GM12864 (cell line): ENCODE data around the gene CASKIN2.

Experiments used
- DNase-seq: peaks from one replicate; pipeline ENCODE4 v3.0.0-alpha.2; 2011; ENCODE audit warnings: low read depth
- H3K4me3 ChIP-seq: 2 replicates; pipeline ENCODE4 v1.5.1; 2011; ENCODE audit warnings: mild to moderate bottlenecking, low read depth, low read length, control low read depth
- CTCF ChIP-seq: IDR thresholded peaks from 2 replicates; pipeline ENCODE4 v1.5.1; 2011; ENCODE audit warnings: low read depth, mild to moderate bottlenecking, moderate library complexity, low read length, control low read depth, inconsistent platforms; ENCODE audit errors: missing control alignments

Gene CASKIN2

GRCh38 chr17:75552425-75553294 lies 37.3 kb upstream of the CASKIN2 start:
- no peak for DNase-seq
- no peak for TF ChIP-seq CTCF
- no peak overlapping the region for H3K4me3 ChIP-seq

GRCh38 chr17:75551266-75551665 lies 35.9 kb upstream of the CASKIN2 start:
- no peak overlapping the region for H3K4me3 ChIP-seq
- TF ChIP-seq CTCF: no peak
- no peak for DNase-seq

GRCh38 chr17:75550139-75550465 lies 34.8 kb upstream of the CASKIN2 start:
- H3K4me3 ChIP-seq: no peak overlapping the region
- DNase-seq: no peak
- no peak for TF ChIP-seq CTCF

GRCh38 chr17:75549246-75550138 lies 34.2 kb upstream of the CASKIN2 start:
- H3K4me3 ChIP-seq: no peak overlapping the region
- no peak for TF ChIP-seq CTCF
- DNase-seq: no peak

DNA sequence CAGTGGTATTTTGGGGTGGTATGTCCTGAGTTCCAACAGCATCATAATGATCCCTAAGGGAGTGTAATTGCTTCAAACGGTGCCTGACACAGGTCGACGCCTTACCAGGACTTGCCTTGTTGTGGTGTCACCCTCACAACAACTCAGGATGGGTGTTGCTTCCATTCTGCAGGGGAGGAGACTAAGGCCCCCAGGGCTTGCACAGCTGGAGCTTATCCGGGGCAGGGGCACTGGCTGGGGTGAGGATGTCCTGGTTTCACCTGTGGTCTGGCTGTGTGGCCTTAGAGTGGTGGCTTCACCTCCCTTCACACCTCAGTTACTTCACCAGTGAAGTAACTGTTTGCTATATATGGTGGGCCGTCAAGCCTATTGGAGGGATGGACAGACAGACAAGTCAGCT lies 33.5 kb upstream of the CASKIN2 start:
- TF ChIP-seq CTCF: no peak
- DNase-seq: no peak
- no peak overlapping the region for H3K4me3 ChIP-seq

DNA sequence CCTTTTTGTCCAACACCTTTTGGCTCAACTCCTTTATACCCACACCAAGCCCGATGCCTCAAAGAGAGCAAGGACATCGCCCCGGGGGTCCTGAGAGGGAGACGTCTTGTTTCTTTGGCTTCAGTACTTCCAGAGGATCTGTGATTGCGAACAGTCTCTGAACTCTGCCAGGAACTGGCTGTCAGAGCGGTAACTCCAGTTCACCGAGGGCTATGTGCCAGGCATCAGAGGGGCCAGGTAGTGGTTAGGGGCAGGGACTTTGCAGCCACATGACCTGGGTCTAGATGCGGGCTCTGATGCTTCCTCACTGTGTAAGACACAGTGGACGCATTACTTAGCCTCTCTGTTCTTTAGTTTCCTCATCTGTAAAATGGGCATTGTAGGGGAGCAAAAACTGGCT lies 31.8 kb upstream of the CASKIN2 start:
- H3K4me3 ChIP-seq: no peak overlapping the region
- no peak for TF ChIP-seq CTCF
- DNase-seq: no peak
